Uterus (tissue), 4 donors: ENCODE data around the gene AGBL4. TPM values are rescaled to one million over a fixed set of nuclear protein-coding genes. Genes with fewer than 3 reads are reported as not detected.

Experiments
- DNase-seq, 2 donors: peaks; one replicate each; pipeline ENCODE4 v3.0.0-alpha.2; 2019 to 2020
- H3K27ac ChIP-seq, 2 donors: fragments of 200-600 bp; sonication (generic); 1 replicate in 1 of 2; 2 replicates in 1 of 2; pipeline ENCODE4 v1.5.1; 2016 to 2018
- H3K27me3 ChIP-seq, 2 donors: fragments of 200-600 bp; sonication (generic); one replicate each; pipeline ENCODE4 v1.5.1; 2018 to 2019; ENCODE audit warnings: control low read depth in 1 of 2
- H3K36me3 ChIP-seq, 2 donors: fragments of 200-600 bp; sonication (generic); one replicate each; pipeline ENCODE4 v1.5.1; 2019; ENCODE audit warnings: control low read depth in 1 of 2
- H3K4me1 ChIP-seq, 2 donors: fragments of 200-600 bp; sonication (generic); one replicate each; pipeline ENCODE4 v1.5.1; 2018 to 2019; ENCODE audit warnings: control low read depth in 1 of 2
- H3K4me3 ChIP-seq, 2 donors: fragments of 200-600 bp; sonication (generic); 1 replicate in 1 of 2; 2 replicates in 1 of 2; pipeline ENCODE4 v1.5.1; 2018 to 2019; ENCODE audit warnings: mild to moderate bottlenecking in 1 of 2
- H3K9me3 ChIP-seq, 2 donors: fragments of 200-600 bp; sonication (generic); one replicate each; pipeline ENCODE4 v1.5.1; 2019; ENCODE audit warnings: control low read depth in 1 of 2
- POLR2A ChIP-seq, 2 donors: fragments of 450-650 bp; IDR thresholded peaks; one replicate each; pipeline ENCODE4 v1.6.1; 2016; ENCODE audit warnings: antibody characterized with exemption in 2 of 2, mild to moderate bottlenecking in 1 of 2, moderate library complexity in 1 of 2
- intact Hi-C: fragments of 100-400 bp; cut with DNase I; formaldehyde crosslinking; loops from one replicate; pipeline ENCODE4 v1.15.1; 2023; ENCODE audit warnings: low total_unique reads
- total RNA-seq, 4 donors: library from RNA; depleted of rRNA in 3 of 4; stranded (reverse); fragments of >200 nt in 3 of 4; gene quantifications; one replicate each; pipeline versions ENCODE4 v1.1.0 to v1.2.4, GENCODE V29; 2014 to 2023
- TF ChIP-seq, protein P1 (sequence below), 4 experiments: fragments of 200-600 bp in 2 of 4; fragments of 450-650 bp in 2 of 4; sonication (generic) in 2 of 4; IDR thresholded peaks; one replicate each; pipeline ENCODE4 v1.5.1; 2016 to 2019; ENCODE audit warnings: antibody characterized with exemption in 4 of 4, mild to moderate bottlenecking in 2 of 4, moderate library complexity in 1 of 4
- donor health status: DM: yes; HTN: yes; CAD: no.

AGBL4 gene
- total RNA-seq, 4 donors from 2014 or later, result 0.85 to 1.9 TPM; not detected in 2

DNA sequence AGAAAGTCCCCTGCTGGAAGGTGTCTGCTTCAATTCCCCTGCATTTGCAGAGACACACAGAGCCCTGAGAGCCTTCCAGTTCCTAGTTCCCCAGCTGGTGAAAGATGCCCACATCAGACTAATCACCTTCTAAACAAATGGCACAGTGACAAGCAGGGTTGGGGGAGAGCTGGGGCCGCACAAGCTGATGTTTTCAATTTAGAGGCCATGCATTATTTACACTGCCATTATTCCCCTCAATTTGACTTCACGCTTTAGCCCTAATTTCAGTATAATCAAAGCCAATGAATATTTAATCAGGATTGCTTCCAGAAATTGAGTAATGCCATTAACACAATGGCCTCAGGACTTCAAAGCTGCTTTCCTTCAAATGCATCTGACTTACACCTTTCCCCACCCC lies 1328.6 kb downstream of the AGBL4 start:
- DNase-seq, result no peak
- Histone ChIP-seq H3K27me3 (no peaks in the 10 kb centered on the region), H3K9me3 (no peaks in the 10 kb centered on the region), H3K36me3 (no peaks in the 10 kb centered on the region), H3K4me1 (no peaks in the 10 kb centered on the region), H3K27ac (no peak overlapping the region), H3K4me3 (no peak overlapping the region)
- no peak for TF ChIP-seq POLR2A (IDR thresholded peaks at IDR 0.05)
- TF ChIP-seq, protein P1, sequence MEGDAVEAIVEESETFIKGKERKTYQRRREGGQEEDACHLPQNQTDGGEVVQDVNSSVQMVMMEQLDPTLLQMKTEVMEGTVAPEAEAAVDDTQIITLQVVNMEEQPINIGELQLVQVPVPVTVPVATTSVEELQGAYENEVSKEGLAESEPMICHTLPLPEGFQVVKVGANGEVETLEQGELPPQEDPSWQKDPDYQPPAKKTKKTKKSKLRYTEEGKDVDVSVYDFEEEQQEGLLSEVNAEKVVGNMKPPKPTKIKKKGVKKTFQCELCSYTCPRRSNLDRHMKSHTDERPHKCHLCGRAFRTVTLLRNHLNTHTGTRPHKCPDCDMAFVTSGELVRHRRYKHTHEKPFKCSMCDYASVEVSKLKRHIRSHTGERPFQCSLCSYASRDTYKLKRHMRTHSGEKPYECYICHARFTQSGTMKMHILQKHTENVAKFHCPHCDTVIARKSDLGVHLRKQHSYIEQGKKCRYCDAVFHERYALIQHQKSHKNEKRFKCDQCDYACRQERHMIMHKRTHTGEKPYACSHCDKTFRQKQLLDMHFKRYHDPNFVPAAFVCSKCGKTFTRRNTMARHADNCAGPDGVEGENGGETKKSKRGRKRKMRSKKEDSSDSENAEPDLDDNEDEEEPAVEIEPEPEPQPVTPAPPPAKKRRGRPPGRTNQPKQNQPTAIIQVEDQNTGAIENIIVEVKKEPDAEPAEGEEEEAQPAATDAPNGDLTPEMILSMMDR (IDR thresholded peaks at IDR 0.05), result no peak
- intact Hi-C loops, result no loop called here

DNA sequence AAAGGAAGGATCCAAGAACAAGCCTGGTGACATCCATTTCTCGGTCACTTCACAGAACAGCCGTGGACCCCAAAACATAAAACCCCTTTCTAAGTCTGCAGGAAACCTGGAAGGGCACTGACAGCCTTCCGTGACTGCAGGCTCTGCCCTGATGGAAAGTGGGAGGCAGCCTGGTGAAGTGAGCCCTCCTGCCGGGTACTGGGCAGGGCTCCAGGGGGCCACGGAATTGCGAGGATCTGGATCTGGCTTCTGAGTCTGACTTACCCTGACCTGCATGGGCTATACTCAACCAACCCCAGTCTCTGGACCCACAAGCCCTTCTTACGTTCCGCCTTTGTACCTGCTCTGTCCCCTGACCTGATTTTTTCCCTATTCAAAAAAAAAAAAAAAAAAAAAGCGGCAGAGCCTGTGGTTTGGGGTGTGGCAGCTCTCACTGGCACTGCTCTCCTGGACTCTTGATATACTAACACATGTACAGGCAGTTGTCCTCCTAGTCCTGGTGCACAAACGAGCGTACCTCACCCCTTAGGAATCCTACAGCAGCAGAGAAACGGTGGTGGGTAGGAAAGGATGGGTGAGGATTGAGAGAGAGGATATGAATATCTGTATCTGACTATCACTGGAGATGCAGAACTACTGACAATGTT lies 1330.0 kb downstream of the AGBL4 start:
- TF ChIP-seq, protein P1 (IDR thresholded peaks at IDR 0.05), result no peak
- no peak for TF ChIP-seq POLR2A (IDR thresholded peaks at IDR 0.05)
- no peak overlapping the region for H3K27ac ChIP-seq
- DNase-seq, result no peak

GRCh38 chr1:48693180-48693579 lies 1330.6 kb downstream of the AGBL4 start:
- Histone ChIP-seq H3K9me3 (no peaks in the 10 kb centered on the region), H3K4me3 (no peak overlapping the region), H3K36me3 (no peaks in the 10 kb centered on the region), H3K4me1 (no peaks in the 10 kb centered on the region), H3K27ac (no peak overlapping the region), H3K27me3 (no peaks in the 10 kb centered on the region)
- intact Hi-C loops, result no loop called here
- TF ChIP-seq, protein P1 (IDR thresholded peaks at IDR 0.05), result no peak
- TF ChIP-seq POLR2A (IDR thresholded peaks at IDR 0.05), result no peak
- DNase-seq, result no peak

More for the DNA sequence above, 1330.0 kb downstream of the AGBL4 start:
- H3K27me3 ChIP-seq, result no peaks in the 10 kb centered on the region
- H3K36me3 ChIP-seq, result no peaks in the 10 kb centered on the region
- H3K4me1 ChIP-seq, result no peaks in the 10 kb centered on the region
- H3K4me3 ChIP-seq, result no peak overlapping the region
- intact Hi-C loops, result no loop called here
- H3K9me3 ChIP-seq, result no peaks in the 10 kb centered on the region

DNA sequence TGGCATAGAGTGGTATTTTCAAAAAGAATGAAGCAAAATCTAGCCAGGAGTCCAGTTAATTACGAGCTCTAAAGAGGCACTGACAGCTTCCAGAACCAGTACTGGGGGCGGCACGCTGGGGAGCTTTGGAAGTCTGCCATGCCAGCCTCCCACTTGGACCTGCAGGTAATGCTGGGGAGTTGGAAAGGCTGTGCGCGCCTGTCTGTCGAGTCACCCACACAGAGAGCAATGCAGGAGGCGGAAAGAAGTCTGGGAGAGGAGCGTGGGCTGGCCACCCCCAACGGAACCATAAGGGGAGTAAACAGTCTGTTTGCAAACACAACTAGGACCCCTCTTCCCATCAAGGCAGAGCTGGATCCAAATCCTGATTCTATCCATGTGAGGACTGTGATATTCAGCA lies 1331.5 kb downstream of the AGBL4 start:
- H3K4me1 ChIP-seq, result no peaks in the 10 kb centered on the region
- TF ChIP-seq, protein P1 (IDR thresholded peaks at IDR 0.05), result no peak
- no peak for TF ChIP-seq POLR2A (IDR thresholded peaks at IDR 0.05)
- intact Hi-C loops, result no loop called here
- no peaks in the 10 kb centered on the region for H3K9me3 ChIP-seq
- H3K27me3 ChIP-seq, result no peaks in the 10 kb centered on the region
- DNase-seq, result no peak
- no peak overlapping the region for H3K4me3 ChIP-seq
- no peak overlapping the region for H3K27ac ChIP-seq
- no peaks in the 10 kb centered on the region for H3K36me3 ChIP-seq

- no peak for TF ChIP-seq POLR2A (IDR thresholded peaks at IDR 0.05)
- TF ChIP-seq, protein P1 (IDR thresholded peaks at IDR 0.05), result no peak
- no peaks in the 10 kb centered on the region for H3K4me1 ChIP-seq
- H3K27ac ChIP-seq, result no peak overlapping the region
- H3K36me3 ChIP-seq, result no peaks in the 10 kb centered on the region
- no peak overlapping the region for H3K4me3 ChIP-seq
- no peak for DNase-seq
- H3K9me3 ChIP-seq, result no peaks in the 10 kb centered on the region
- no peaks in the 10 kb centered on the region for H3K27me3 ChIP-seq
- intact Hi-C loops, result no loop called here
Measured at GRCh38 chr1:48691429-48692001, 1332.2 kb downstream of the AGBL4 start.
